Mucosa of descending colon (tissue), 3 donors: Measurements from ENCODE around the gene KRAS. TPM values are rescaled to one million over a fixed set of nuclear protein-coding genes. Genes with fewer than 3 reads are reported as not detected.
"Not testable (repeated sequence)": the region's sequence is repeated elsewhere in the genome, so short reads cannot be mapped to it uniquely, and the experiment has no call there.

ENCODE experiments used
- ATAC-seq: fragments of 200-7000 bp; cut with Tn5 transposase; one replicate; pipeline ENCODE4 v1.9.1; 2020; ENCODE audit warnings: mild to moderate bottlenecking, moderate library complexity
- DNase-seq, 3 donors: peaks; one replicate each; pipeline ENCODE4 v3.0.0-alpha.2; 2020
- H3K36me3 ChIP-seq: fragments of 200-600 bp; one replicate; pipeline ENCODE4 v1.8.0; 2021; ENCODE audit warnings: low read depth, mild to moderate bottlenecking
- H3K4me1 ChIP-seq: fragments of 200-600 bp; one replicate; pipeline ENCODE4 v1.8.0; 2021; ENCODE audit warnings: low read depth, mild to moderate bottlenecking
- H3K4me3 ChIP-seq: fragments of 200-600 bp; one replicate; pipeline ENCODE4 v1.8.0; 2021; ENCODE audit warnings: mild to moderate bottlenecking
- H3K9me3 ChIP-seq: fragments of 200-600 bp; one replicate; pipeline ENCODE4 v1.8.0; 2021; ENCODE audit warnings: mild to moderate bottlenecking
- intact Hi-C, 2 donors: fragments of 100-400 bp; cut with DNase I in 1 of 2; cut with micrococcal nuclease in 1 of 2; formaldehyde crosslinking; loops; one replicate each; pipeline versions ENCODE4 v1.11.0 to v1.11.1; 2022; cut with DNase I, micrococcal nuclease
- long read RNA-seq, 2 donors: library from polyadenylated mRNA; unstranded; transcript quantifications; one replicate each; pipeline ENCODE4 v2.0.0, GENCODE V29; 2019 to 2021
- total RNA-seq, 3 donors: library from RNA; stranded (reverse); fragmentation: NEBNext Ultra II Directional in 2 of 3; extraction: Animal tissue kit (Norgen Biotek cat#: 25700) in 2 of 3; gene quantifications; one replicate each; pipeline versions ENCODE4 v1.2.1 to v1.2.4, GENCODE V29; 2021 to 2023
- TF ChIP-seq, protein P1 (sequence below): fragments of 200-600 bp; IDR thresholded peaks from one replicate; pipeline ENCODE4 v1.8.0; 2022; ENCODE audit warnings: antibody characterized with exemption, mild to moderate bottlenecking
- donor health status: DM: no; HTN: no; CAD: no; lungs with moderate emphysema.
- donor health status: DM: no; HTN: no; CAD: no.
- donor health status: DM: no; HTN: yes; CAD: no.

Gene KRAS
- 10 to 100 TPM; 43.5 to 64.3 (median 62.7) TPM for total RNA-seq
- long read RNA-seq, donor 1, full-length matches to known transcripts = 21 of 27 reads
- long read RNA-seq, donor 1, partial matches to known transcripts = 0 of 27 reads
- long read RNA-seq, donor 1, other reads (novel, unspliced or antisense) = 6 of 27 reads
- long read RNA-seq, donor 2, full-length matches to known transcripts = 38 of 49 reads
- long read RNA-seq, donor 2, partial matches to known transcripts = 4 of 49 reads
- long read RNA-seq, donor 2, other reads (novel, unspliced or antisense) = 7 of 49 reads

DNA sequence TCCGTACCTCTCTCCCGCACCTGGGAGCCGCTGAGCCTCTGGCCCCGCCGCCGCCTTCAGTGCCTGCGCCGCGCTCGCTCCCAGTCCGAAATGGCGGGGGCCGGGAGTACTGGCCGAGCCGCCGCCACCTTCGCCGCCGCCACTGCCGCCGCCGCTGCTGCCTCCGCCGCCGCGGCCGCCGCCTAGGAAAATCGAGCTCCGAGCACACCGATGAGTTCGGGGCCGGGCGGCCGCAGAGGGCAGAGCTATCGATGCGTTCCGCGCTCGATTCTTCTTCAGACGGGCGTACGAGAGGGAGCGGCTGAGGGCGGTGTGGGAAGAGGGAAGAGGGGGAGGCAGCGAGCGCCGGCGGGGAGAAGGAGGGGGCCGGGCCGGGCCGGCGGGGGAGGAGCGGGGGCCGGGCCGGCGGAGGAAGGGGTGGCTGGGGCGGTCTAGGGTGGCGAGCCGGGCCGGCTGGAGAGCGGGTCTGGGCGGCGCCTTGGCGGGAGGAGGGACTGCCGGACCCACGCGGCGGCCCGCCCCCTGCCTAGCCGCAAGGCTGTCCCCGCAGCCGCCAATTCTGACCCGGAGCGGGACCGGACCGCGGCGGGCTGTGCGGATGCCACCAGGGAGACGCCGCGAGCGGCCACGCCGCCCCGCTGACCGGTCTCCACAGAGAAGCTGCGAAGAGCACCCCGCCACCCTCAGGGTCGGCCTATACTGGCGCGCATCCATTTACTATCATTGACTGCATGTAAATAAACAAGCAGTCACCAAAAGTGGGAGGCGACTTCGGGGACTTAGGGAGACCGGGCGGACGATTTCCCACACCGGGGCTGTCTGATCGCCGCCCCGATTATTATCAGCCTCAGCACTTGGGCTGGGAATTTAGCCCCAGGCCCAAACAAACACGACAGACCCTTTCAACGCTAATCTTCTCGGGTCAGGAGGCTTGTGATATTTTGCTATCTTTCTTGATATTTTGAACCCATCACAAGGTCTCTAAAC is at the start of gene KRAS:
KRAS (minus strand) TSS at position 186 of the 987 bp plus-strand sequence.
- Histone ChIP-seq H3K4me3 (peak within 1 kb of the TSS; percentile 96), H3K36me3 (no peaks in the 10 kb centered on the region), H3K9me3 (no peaks in the 10 kb centered on the region), H3K4me1 (peaks cover 16% of the 10 kb centered on the region)
- TF ChIP-seq, protein P1, sequence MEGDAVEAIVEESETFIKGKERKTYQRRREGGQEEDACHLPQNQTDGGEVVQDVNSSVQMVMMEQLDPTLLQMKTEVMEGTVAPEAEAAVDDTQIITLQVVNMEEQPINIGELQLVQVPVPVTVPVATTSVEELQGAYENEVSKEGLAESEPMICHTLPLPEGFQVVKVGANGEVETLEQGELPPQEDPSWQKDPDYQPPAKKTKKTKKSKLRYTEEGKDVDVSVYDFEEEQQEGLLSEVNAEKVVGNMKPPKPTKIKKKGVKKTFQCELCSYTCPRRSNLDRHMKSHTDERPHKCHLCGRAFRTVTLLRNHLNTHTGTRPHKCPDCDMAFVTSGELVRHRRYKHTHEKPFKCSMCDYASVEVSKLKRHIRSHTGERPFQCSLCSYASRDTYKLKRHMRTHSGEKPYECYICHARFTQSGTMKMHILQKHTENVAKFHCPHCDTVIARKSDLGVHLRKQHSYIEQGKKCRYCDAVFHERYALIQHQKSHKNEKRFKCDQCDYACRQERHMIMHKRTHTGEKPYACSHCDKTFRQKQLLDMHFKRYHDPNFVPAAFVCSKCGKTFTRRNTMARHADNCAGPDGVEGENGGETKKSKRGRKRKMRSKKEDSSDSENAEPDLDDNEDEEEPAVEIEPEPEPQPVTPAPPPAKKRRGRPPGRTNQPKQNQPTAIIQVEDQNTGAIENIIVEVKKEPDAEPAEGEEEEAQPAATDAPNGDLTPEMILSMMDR = no peak
- peak; percentile 97 to 98 (median 97) for DNase-seq
- peak; percentile 94 for ATAC-seq
- intact Hi-C loops = no loop called here

DNA sequence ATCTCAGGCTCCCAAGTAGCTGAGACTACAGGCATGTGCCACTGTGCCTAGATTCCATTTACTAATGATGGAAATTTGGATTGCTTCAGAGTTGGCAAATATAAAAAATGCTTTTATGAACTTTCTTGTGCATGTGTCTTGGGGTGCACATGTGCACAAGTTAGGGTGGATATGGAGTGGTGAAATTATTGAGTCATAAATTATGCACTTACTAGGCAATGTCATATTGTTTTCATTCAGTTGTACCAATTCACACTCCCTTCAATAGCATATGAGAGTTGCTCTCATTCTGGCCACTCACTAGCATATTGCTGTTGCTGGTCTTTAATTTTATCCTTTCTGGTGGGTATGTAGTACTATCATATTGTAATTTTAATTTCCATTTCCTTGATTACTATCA is 45.7 kb upstream of the KRAS start:
- TF ChIP-seq, protein P1 = no peak
- Histone ChIP-seq H3K4me3 (no peak overlapping the region), H3K36me3 (no peaks in the 10 kb centered on the region), H3K9me3 (no peaks in the 10 kb centered on the region), H3K4me1 (no peaks in the 10 kb centered on the region)
- DNase-seq = no peak
- intact Hi-C loops = no loop called here
- ATAC-seq = no peak

DNA sequence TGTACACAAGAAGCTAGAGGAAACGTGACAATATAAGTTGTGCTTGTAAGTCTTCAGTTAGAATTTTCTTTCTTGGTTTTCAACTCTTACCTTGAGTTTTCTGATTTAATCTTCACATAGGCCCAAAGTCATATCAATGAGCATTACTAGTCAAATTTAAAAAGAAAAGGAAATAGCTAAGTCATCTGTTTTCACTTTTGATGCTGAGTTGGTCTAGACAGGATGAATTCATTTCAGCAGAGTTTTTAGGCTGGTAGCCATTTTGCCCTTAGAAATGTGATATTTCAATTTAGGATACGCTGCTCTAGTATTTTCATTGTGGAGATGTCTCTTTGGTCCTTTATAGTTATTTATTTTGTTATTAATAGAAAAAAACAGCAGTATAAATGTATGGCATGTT is 44.6 kb upstream of the KRAS start:
- H3K36me3 ChIP-seq = no peaks in the 10 kb centered on the region
- no peak for ATAC-seq
- intact Hi-C loops = no loop called here
- H3K9me3 ChIP-seq = no peaks in the 10 kb centered on the region
- no peak overlapping the region for H3K4me3 ChIP-seq
- no peak for DNase-seq
- TF ChIP-seq, protein P1 = no peak
- no peaks in the 10 kb centered on the region for H3K4me1 ChIP-seq

DNA sequence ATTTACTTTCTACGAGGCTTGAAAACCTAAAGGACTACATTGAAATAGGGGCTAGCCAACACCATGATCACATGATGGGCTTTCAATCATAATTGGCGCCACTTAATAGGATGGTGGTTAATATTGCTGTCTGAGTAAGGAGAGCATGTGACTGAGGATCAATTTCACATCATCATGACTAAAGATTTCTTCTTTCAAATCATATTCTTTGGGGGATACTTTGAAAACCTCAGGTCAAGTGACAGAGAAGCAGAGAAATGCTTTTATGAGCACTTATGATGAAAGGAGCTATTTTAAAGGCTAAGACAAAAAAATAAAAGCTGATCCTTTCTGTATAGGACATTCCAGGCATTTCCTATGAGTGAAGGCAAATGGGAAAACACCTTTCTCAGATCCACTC is 42.9 kb upstream of the KRAS start:
- H3K36me3 ChIP-seq = no peaks in the 10 kb centered on the region
- peaks cover 5% of the 10 kb centered on the region for H3K9me3 ChIP-seq
- H3K4me1 ChIP-seq = no peaks in the 10 kb centered on the region
- no peak for ATAC-seq
- TF ChIP-seq, protein P1 = no peak
- H3K4me3 ChIP-seq = no peak overlapping the region
- intact Hi-C loops = no loop called here
- no peak for DNase-seq

GRCh38 chr12:25292810-25293221 is 42.1 kb upstream of the KRAS start:
- H3K4me1 ChIP-seq, ATAC-seq, DNase-seq, H3K4me3 ChIP-seq, H3K9me3 ChIP-seq, H3K36me3 ChIP-seq, intact Hi-C loops: not testable (repeated sequence)

DNA sequence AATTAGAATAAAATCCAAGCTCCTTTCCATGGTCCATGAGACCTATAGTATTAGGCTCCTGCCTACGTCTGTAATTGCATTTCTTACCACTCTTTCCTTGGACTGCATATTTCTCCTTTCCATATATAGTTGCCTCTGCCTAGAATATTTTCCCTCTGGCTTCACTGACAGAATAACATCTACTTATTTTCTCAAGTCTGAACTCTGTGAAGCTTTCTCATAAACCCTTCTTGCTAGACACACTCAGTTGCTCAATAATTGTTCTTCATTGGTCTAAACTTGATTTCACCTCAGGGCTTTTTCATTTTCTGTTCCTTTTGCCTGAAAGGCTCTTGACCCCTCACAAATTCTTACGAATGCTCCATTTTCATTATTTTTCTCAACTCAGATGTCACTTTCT is 36.9 kb upstream of the KRAS start:
- Histone ChIP-seq H3K4me1 (no peaks in the 10 kb centered on the region), H3K9me3 (peaks cover 5% of the 10 kb centered on the region), H3K4me3 (no peak overlapping the region), H3K36me3 (no peaks in the 10 kb centered on the region)
- TF ChIP-seq, protein P1 = no peak
- DNase-seq (no peak), ATAC-seq (no peak)
- intact Hi-C loops = no loop called here
